PFSK-1 (cell line): ENCODE results near the gene ATP2A1.

Source experiments
- FOXP2 ChIP-seq: optimal IDR thresholded peaks from 2 replicates; pipeline ENCODE3; 2011; ENCODE audit warnings: borderline replicate concordance, control low read depth, inconsistent platforms; ENCODE audit not compliant: insufficient read depth; ENCODE audit errors: extremely low read length, extremely low read depth
- POLR2AphosphoS5 ChIP-seq: IDR thresholded peaks from 2 replicates; pipeline ENCODE4 v1.6.1; 2012; ENCODE audit warnings: low read depth, mild to moderate bottlenecking, control low read depth, low read length, moderate library complexity
- SIN3A ChIP-seq: IDR thresholded peaks from 2 replicates; pipeline ENCODE4 v1.6.1; 2012; ENCODE audit warnings: mild to moderate bottlenecking, low read length, moderate library complexity, borderline replicate concordance; ENCODE audit not compliant: insufficient read depth
- TAF1 ChIP-seq: IDR thresholded peaks from 2 replicates; pipeline ENCODE4 v1.6.1; 2012; ENCODE audit warnings: low read length, control low read depth, borderline replicate concordance; ENCODE audit not compliant: insufficient read depth
- TF ChIP-seq, protein P1 (sequence below), 2 experiments: IDR thresholded peaks; 2 replicates each; pipeline versions ENCODE4 v1.6.1 to v1.8.0; 2011 to 2012; ENCODE audit warnings: low read depth in 2 of 2, low read length in 2 of 2, control low read depth in 1 of 2, inconsistent platforms in 1 of 2, mild to moderate bottlenecking in 1 of 2, moderate library complexity in 1 of 2; ENCODE audit not compliant: insufficient read depth in 1 of 2

The ATP2A1 gene

DNA sequence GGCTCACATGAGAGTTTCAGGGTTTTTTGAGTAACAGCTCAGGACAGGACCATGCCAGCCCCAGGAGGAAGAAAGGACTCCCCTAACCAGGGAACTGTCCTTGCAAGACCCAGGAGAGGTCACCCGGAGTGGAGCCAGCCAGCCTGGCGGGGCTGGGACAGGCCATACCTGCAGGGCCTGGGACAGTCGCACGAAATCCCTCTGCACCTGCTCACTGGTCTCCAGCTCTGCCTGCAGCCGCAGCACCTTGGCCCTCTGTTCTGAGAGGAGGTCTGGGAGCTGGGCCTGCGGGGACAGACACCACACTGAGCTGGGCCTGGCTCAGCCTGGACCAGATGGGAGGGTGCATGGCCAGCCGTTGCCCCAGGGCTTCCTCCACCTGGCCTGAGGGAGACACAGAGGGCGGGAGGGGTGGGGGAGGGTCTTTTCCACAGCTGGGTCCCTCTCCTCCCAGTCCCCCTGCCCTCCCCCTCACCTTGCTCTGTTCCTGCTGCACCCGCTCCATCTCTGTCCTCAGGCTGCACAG is 27.0 kb downstream of the ATP2A1 start:
- TF ChIP-seq TAF1 (no peak), POLR2AphosphoS5 (no peak), SIN3A (no peak), FOXP2 (no peak)
- TF ChIP-seq, protein P1, sequence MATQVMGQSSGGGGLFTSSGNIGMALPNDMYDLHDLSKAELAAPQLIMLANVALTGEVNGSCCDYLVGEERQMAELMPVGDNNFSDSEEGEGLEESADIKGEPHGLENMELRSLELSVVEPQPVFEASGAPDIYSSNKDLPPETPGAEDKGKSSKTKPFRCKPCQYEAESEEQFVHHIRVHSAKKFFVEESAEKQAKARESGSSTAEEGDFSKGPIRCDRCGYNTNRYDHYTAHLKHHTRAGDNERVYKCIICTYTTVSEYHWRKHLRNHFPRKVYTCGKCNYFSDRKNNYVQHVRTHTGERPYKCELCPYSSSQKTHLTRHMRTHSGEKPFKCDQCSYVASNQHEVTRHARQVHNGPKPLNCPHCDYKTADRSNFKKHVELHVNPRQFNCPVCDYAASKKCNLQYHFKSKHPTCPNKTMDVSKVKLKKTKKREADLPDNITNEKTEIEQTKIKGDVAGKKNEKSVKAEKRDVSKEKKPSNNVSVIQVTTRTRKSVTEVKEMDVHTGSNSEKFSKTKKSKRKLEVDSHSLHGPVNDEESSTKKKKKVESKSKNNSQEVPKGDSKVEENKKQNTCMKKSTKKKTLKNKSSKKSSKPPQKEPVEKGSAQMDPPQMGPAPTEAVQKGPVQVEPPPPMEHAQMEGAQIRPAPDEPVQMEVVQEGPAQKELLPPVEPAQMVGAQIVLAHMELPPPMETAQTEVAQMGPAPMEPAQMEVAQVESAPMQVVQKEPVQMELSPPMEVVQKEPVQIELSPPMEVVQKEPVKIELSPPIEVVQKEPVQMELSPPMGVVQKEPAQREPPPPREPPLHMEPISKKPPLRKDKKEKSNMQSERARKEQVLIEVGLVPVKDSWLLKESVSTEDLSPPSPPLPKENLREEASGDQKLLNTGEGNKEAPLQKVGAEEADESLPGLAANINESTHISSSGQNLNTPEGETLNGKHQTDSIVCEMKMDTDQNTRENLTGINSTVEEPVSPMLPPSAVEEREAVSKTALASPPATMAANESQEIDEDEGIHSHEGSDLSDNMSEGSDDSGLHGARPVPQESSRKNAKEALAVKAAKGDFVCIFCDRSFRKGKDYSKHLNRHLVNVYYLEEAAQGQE (IDR thresholded peaks at IDR 0.05; ENCODE audit: insufficient read depth in 1 of 2, low read depth in 2 of 2, low read length in 2 of 2), result no peak

GRCh38 chr16:28905800-28906372 is 27.6 kb downstream of the ATP2A1 start:
- TF ChIP-seq, protein P1 (IDR thresholded peaks at IDR 0.05; ENCODE audit: insufficient read depth in 1 of 2, low read depth in 2 of 2, low read length in 2 of 2), result no peak
- TF ChIP-seq TAF1 (no peak), SIN3A (no peak), POLR2AphosphoS5 (no peak), FOXP2 (no peak)

GRCh38 chr16:28910086-28911031 is 32.1 kb downstream of the ATP2A1 start:
- TF ChIP-seq TAF1, result no peak
- no peak for TF ChIP-seq POLR2AphosphoS5
- TF ChIP-seq FOXP2, result no peak
- no peak for TF ChIP-seq SIN3A
- TF ChIP-seq, protein P1 (IDR thresholded peaks at IDR 0.05; ENCODE audit: insufficient read depth in 1 of 2, low read depth in 2 of 2, low read length in 2 of 2), result no peak

- TF ChIP-seq SIN3A, result no peak
- TF ChIP-seq POLR2AphosphoS5, result no peak
- TF ChIP-seq FOXP2, result no peak
- TF ChIP-seq, protein P1 (IDR thresholded peaks at IDR 0.05; ENCODE audit: insufficient read depth in 1 of 2, low read depth in 2 of 2, low read length in 2 of 2), result no peak
- TF ChIP-seq TAF1, result no peak
Observed at GRCh38 chr16:28912558-28912957, 34.3 kb downstream of the ATP2A1 start.
